Peyer's patch (tissue), 4 donors: ENCODE measurements around the gene TCF7L2. TPM values are rescaled to one million over a fixed set of nuclear protein-coding genes. Genes with fewer than 3 reads are reported as not detected.

Source experiments
- DNase-seq, 3 donors: peaks; one replicate each; pipeline ENCODE4 v3.0.0-alpha.2; 2017 to 2019
- H3K27ac ChIP-seq, 4 donors: fragments of 200-600 bp; sonication (generic); one replicate each; pipeline ENCODE4 v1.5.1; 2016 to 2019
- H3K27me3 ChIP-seq, 2 donors: fragments of 200-600 bp; sonication (generic); one replicate each; pipeline ENCODE4 v1.5.1; 2019
- H3K36me3 ChIP-seq, 3 donors: fragments of 200-600 bp; sonication (generic); one replicate each; pipeline ENCODE4 v1.5.1; 2016 to 2019
- H3K4me1 ChIP-seq, 4 donors: fragments of 200-600 bp; sonication (generic); one replicate each; pipeline ENCODE4 v1.5.1; 2016 to 2019
- H3K4me3 ChIP-seq, 4 donors: fragments of 200-600 bp; sonication (generic); 1 replicate in 3 of 4; 2 replicates in 1 of 4; pipeline ENCODE4 v1.5.1; 2016 to 2019; ENCODE audit warnings: mild to moderate bottlenecking in 1 of 4
- H3K9me3 ChIP-seq, 4 donors: fragments of 200-600 bp; sonication (generic); one replicate each; pipeline ENCODE4 v1.5.1; 2016 to 2019; ENCODE audit warnings: mild to moderate bottlenecking in 1 of 4
- POLR2A ChIP-seq, 2 donors: fragments of 450-650 bp; IDR thresholded peaks; one replicate each; pipeline ENCODE4 v1.5.1; 2017; ENCODE audit warnings: antibody characterized with exemption in 2 of 2, mild to moderate bottlenecking in 2 of 2, moderate library complexity in 2 of 2
- total RNA-seq, 4 donors: library from RNA; depleted of rRNA; stranded (reverse); fragments of >200 nt; gene quantifications; one replicate each; pipeline ENCODE4 v1.1.0, GENCODE V29; 2016
- TF ChIP-seq, protein P1 (sequence below), 6 experiments: fragments of 450-650 bp in 4 of 6; fragments of 200-600 bp in 2 of 6; sonication (generic) in 1 of 6; IDR thresholded peaks; one replicate each; pipeline ENCODE4 v1.5.1; 2017 to 2019; ENCODE audit warnings: antibody characterized with exemption in 6 of 6, mild to moderate bottlenecking in 3 of 6, moderate library complexity in 1 of 6

TCF7L2 gene
- total RNA-seq, 4 donors from 2014 or later, result 72.3 to 148 (median 93.0) TPM

DNA sequence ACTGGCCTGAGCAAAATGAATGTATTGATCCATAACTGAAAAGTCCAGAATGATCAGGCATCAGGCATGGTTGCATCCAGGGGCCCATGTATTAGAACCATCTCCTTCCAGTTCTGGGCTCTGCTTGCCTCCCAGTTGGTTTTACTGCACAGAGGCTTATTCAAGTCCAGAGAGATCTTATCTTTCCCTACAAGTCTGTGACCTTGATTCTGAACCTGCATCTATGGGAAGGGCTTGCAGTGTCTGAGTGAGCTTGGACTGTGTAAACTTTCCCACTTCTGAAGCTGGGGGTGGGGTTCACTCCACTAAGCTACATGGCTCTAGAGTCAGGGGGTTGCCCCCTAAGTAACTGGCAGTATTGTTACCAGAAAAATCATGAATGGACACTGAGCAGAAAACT is 136.2 kb downstream of the TCF7L2 start:
- peaks cover 0 to 61% (median 0%) of the 10 kb centered on the region in 4 donors for H3K4me1 ChIP-seq
- peaks cover 0 to 5% (median 0%) of the 10 kb centered on the region in 3 donors for H3K36me3 ChIP-seq
- peak in 1 of 3 donors; percentile 44 for DNase-seq
- TF ChIP-seq POLR2A (IDR thresholded peaks at IDR 0.05), result no peak
- TF ChIP-seq, protein P1, sequence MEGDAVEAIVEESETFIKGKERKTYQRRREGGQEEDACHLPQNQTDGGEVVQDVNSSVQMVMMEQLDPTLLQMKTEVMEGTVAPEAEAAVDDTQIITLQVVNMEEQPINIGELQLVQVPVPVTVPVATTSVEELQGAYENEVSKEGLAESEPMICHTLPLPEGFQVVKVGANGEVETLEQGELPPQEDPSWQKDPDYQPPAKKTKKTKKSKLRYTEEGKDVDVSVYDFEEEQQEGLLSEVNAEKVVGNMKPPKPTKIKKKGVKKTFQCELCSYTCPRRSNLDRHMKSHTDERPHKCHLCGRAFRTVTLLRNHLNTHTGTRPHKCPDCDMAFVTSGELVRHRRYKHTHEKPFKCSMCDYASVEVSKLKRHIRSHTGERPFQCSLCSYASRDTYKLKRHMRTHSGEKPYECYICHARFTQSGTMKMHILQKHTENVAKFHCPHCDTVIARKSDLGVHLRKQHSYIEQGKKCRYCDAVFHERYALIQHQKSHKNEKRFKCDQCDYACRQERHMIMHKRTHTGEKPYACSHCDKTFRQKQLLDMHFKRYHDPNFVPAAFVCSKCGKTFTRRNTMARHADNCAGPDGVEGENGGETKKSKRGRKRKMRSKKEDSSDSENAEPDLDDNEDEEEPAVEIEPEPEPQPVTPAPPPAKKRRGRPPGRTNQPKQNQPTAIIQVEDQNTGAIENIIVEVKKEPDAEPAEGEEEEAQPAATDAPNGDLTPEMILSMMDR (IDR thresholded peaks at IDR 0.05), result no peak
- no peaks in the 10 kb centered on the region for H3K27me3 ChIP-seq
- H3K27ac ChIP-seq, result peak overlapping the region in 3 of 4 donors; percentile 50 to 71 (median 53)
- H3K9me3 ChIP-seq, result no peaks in the 10 kb centered on the region
- no peak overlapping the region for H3K4me3 ChIP-seq

DNA sequence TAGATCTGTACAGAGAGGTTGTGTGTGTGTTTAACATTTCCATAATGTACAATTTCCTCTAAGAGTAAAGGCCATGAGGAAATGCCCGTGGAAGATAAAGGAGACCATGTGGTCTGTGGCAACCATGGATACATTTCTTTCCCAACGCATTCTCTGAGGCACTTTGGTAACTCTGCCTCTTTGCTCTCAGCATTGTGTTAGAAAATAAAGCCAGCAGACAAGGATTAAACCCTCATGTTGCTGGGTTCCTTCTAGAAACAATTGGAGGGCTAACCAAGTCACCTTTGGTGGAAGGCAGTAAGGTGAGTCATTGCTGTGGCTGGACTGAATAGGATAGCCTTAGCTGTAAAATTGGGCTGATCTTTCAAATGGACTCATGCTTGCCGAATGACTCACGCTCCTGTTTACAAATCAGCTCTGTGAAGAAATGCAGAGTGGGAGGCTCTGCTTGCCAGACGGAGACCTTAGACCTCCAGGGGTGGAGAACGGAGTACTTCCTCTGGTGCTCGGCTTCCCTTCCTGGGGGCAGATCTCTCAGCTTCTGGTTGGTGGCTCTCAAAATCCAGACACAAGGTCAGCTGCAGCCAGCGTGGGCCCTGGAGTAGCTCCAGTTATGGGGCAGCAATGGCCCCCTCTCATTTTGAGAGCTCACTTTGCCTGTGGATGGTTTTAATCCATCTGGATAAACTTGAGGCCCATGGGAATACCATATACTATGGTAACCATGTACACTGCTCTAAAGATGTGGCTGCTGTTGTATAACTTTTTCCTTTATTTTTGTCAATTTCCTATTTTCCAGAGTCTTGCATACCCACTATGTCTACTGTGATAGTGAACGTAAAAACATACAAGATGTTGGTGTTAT is 137.3 kb downstream of the TCF7L2 start:
- peak in 2 of 3 donors; percentile 62 to 87 for DNase-seq
- Histone ChIP-seq H3K27me3 (no peaks in the 10 kb centered on the region), H3K36me3 (peaks cover 0 to 5% (median 0%) of the 10 kb centered on the region in 3 donors), H3K4me3 (no peak overlapping the region), H3K4me1 (peaks cover 0 to 71% (median 0%) of the 10 kb centered on the region in 4 donors), H3K27ac (peak overlapping the region in 3 of 4 donors; percentile 52 to 80 (median 71)), H3K9me3 (no peaks in the 10 kb centered on the region)
- TF ChIP-seq POLR2A (IDR thresholded peaks at IDR 0.05), result peak in 1 of 2 donors; percentile 14
- TF ChIP-seq, protein P1 (IDR thresholded peaks at IDR 0.05), result peak in 1 of 6 experiments; percentile 2

DNA sequence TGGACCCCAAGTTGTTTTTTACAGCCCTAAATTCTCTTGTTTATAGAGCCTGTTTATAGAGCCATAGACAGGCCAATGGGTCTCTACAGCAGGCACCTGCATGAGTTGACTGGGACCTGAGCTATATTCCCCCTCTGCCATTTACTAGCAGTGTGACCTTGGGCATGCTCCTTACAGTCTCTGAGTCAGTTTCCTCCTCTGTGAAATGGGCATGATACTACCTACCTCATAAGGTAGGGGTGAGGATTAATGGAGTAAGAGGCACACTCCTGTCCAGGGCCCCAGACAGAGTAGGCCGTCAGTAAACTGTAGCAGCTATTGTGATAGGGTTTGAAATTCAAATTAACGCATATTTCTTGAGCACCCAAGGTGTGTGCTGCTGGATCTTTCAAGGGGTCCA is 138.1 kb downstream of the TCF7L2 start:
- Histone ChIP-seq H3K4me1 (peaks cover 0 to 79% (median 0%) of the 10 kb centered on the region in 4 donors), H3K4me3 (no peak overlapping the region), H3K9me3 (no peaks in the 10 kb centered on the region), H3K36me3 (peaks cover 0 to 5% (median 0%) of the 10 kb centered on the region in 3 donors), H3K27me3 (no peaks in the 10 kb centered on the region), H3K27ac (peak overlapping the region in 2 of 4 donors; percentile 52 to 71)
- TF ChIP-seq POLR2A (IDR thresholded peaks at IDR 0.05), result no peak
- TF ChIP-seq, protein P1 (IDR thresholded peaks at IDR 0.05), result no peak
- no peak for DNase-seq

DNA sequence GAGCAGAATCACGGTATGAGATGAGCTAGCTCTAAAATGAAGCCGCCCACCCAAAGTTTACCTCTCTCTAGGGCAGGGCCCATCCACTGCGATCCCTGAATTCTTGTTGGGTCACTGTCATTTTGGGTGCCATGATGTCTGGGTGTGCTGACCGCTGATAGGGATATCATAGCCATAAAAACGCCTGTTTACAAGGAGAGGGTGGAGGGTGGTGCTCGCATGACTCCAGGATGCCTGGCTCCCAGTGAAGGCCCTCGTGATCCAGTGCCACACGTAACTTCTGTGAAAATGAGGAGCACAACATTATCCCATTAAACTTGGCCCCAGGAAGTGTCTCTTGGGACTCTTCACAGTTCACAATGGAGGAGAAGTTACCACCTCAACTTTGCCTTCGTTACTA is 139.5 kb downstream of the TCF7L2 start:
- DNase-seq, result peak in 1 of 3 donors; percentile 38
- H3K36me3 ChIP-seq, result peaks cover 0 to 5% (median 0%) of the 10 kb centered on the region in 3 donors
- no peak for TF ChIP-seq POLR2A (IDR thresholded peaks at IDR 0.05)
- TF ChIP-seq, protein P1 (IDR thresholded peaks at IDR 0.05), result no peak
- H3K27ac ChIP-seq, result peak overlapping the region in 1 of 4 donors; percentile 5
- no peaks in the 10 kb centered on the region for H3K9me3 ChIP-seq
- no peaks in the 10 kb centered on the region for H3K27me3 ChIP-seq
- H3K4me3 ChIP-seq, result no peak overlapping the region
- peaks cover 0 to 76% (median 0%) of the 10 kb centered on the region in 4 donors for H3K4me1 ChIP-seq

DNA sequence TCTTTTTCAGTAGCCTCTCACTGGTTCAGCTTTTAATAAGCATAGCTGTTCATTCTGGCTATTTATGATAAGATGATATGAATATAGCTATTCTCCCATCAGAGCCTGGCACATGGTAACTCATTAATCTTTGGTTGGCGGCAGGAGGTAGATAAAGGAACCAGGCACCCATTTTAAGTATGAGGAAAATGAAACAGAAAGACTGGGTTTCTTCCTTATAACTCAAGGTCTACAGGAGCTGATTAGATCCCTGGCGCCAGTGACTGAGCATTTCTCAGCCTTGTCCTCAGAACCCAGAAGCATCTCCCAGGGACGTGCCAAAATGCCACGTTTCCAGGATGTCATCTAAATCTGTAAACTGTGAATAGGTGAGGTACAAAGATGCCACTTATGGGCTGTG is 141.9 kb downstream of the TCF7L2 start:
- peak overlapping the region in 3 of 4 donors; percentile 45 to 79 (median 66) for H3K27ac ChIP-seq

More for the DNA sequence above, 141.9 kb downstream of the TCF7L2 start:
- Histone ChIP-seq H3K36me3 (peaks cover 0 to 14% (median 0%) of the 10 kb centered on the region in 3 donors), H3K4me1 (peaks cover 0 to 77% (median 0%) of the 10 kb centered on the region in 4 donors), H3K4me3 (no peak overlapping the region), H3K9me3 (no peaks in the 10 kb centered on the region), H3K27me3 (no peaks in the 10 kb centered on the region)
- peak in 1 of 3 donors; percentile 55 for DNase-seq
- TF ChIP-seq, protein P1 (IDR thresholded peaks at IDR 0.05), result no peak
- no peak for TF ChIP-seq POLR2A (IDR thresholded peaks at IDR 0.05)
